HepG2 (cell line): Measurements from ENCODE around the gene MACROD2. TPM values are rescaled to one million over a fixed set of nuclear protein-coding genes. Genes with fewer than 3 reads are reported as not detected.

ENCODE experiments used
- ADNP ChIP-seq: sonication (generic); formaldehyde crosslinking; IDR thresholded peaks from 2 replicates; pipeline ENCODE4 v1.4.0; 2020; ENCODE audit warnings: missing genetic modification reagents
- LBX2 ChIP-seq: sonication (generic); formaldehyde crosslinking; IDR thresholded peaks from 2 replicates; pipeline ENCODE4 v1.5.0; 2020; ENCODE audit warnings: missing genetic modification reagents, mild to moderate bottlenecking, borderline replicate concordance
- ONECUT2 ChIP-seq: sonication (generic); formaldehyde crosslinking; IDR thresholded peaks from 2 replicates; pipeline ENCODE4 v1.4.0; 2020; ENCODE audit warnings: missing genetic modification reagents
- STAG1 ChIP-seq: sonication (generic); formaldehyde crosslinking; IDR thresholded peaks from 2 replicates; pipeline ENCODE4 v1.4.0; 2020; ENCODE audit warnings: missing genetic modification reagents
- THAP11 ChIP-seq: IDR thresholded peaks from 2 replicates; pipeline ENCODE4 v1.6.1; 2016; ENCODE audit warnings: missing biosample characterization, missing genetic modification reagents
- ZBTB10 ChIP-seq: sonication (generic); formaldehyde crosslinking; IDR thresholded peaks from 2 replicates; pipeline ENCODE4 v1.4.0; 2020; ENCODE audit warnings: missing genetic modification reagents, borderline replicate concordance
- ZNF138 ChIP-seq: sonication (generic); formaldehyde crosslinking; IDR thresholded peaks from 2 replicates; pipeline ENCODE4 v1.5.0; 2020; ENCODE audit warnings: mild to moderate bottlenecking, low read depth, missing genetic modification reagents
- ZNF564 ChIP-seq: sonication (generic); formaldehyde crosslinking; IDR thresholded peaks from 2 replicates; pipeline ENCODE4 v1.8.1; 2023; ENCODE audit warnings: mild to moderate bottlenecking, missing genetic modification reagents
- ZNF670 ChIP-seq: sonication (generic); formaldehyde crosslinking; IDR thresholded peaks from 2 replicates; pipeline ENCODE4 v1.8.0; 2022; ENCODE audit warnings: mild to moderate bottlenecking, missing genetic modification reagents, borderline replicate concordance
- ZNF773 ChIP-seq: sonication (generic); formaldehyde crosslinking; IDR thresholded peaks from 2 replicates; pipeline ENCODE4 v1.4.0; 2020; ENCODE audit warnings: missing genetic modification reagents, borderline replicate concordance
- ZSCAN20 ChIP-seq: sonication (generic); formaldehyde crosslinking; IDR thresholded peaks from 2 replicates; pipeline ENCODE4 v1.4.0; 2020; ENCODE audit warnings: missing genetic modification reagents, mild to moderate bottlenecking, borderline replicate concordance
- ZSCAN5A ChIP-seq: sonication (generic); formaldehyde crosslinking; IDR thresholded peaks from 2 replicates; pipeline ENCODE4 v1.8.0; 2022; ENCODE audit warnings: mild to moderate bottlenecking, missing genetic modification reagents, borderline replicate concordance
- polyA plus RNA-seq, 8 experiments: library from polyadenylated mRNA; depleted of rRNA in 3 of 8; stranded (reverse) in 7 of 8; unstranded in 1 of 8; fragments of >200 nt; fragmentation: Illumina TruSeq in 4 of 8; extraction: Trizol in 4 of 8; gene quantifications; 2 replicates each; pipeline versions ENCODE4 v1.2.1 to v1.2.3, GENCODE V29; 2011 to 2016; ENCODE audit warnings: low read depth in 4 of 8, missing spikeins in 1 of 8, mixed read lengths in 1 of 8; ENCODE audit not compliant: insufficient read depth in 1 of 8
- total RNA-seq, 5 experiments: library from RNA; depleted of rRNA; stranded (reverse); fragments of >200 nt; fragmentation: Illumina TruSeq; extraction: Trizol; gene quantifications; 2 replicates each; pipeline ENCODE4 v1.2.3, GENCODE V29; 2016; ENCODE audit warnings: low read depth in 1 of 5
- TF ChIP-seq, protein P1 (sequence below): sonication (generic); formaldehyde crosslinking; IDR thresholded peaks from 2 replicates; pipeline ENCODE4 v1.5.0; 2020; ENCODE audit warnings: missing genetic modification reagents
- TF ChIP-seq, protein P2 (sequence below): sonication (generic); formaldehyde crosslinking; IDR thresholded peaks from 2 replicates; pipeline ENCODE4 v1.8.0; 2022; ENCODE audit warnings: mild to moderate bottlenecking, missing genetic modification reagents, moderate library complexity
- TF ChIP-seq, protein P3 (sequence below): sonication (generic); formaldehyde crosslinking; IDR thresholded peaks from 2 replicates; pipeline ENCODE4 v1.9.0; 2021; ENCODE audit warnings: missing genetic modification reagents, mild to moderate bottlenecking, borderline replicate concordance
- TF ChIP-seq, protein P4 (sequence below): sonication (generic); formaldehyde crosslinking; IDR thresholded peaks from 2 replicates; pipeline ENCODE4 v1.5.0; 2020; ENCODE audit warnings: missing genetic modification reagents

MACROD2 gene
- total and polyA plus RNA-seq, 2 of the 13 experiments (the other 11 are each of a cell fraction or from before 2014, with no cell fraction given): 0.13 to 0.51 TPM

DNA sequence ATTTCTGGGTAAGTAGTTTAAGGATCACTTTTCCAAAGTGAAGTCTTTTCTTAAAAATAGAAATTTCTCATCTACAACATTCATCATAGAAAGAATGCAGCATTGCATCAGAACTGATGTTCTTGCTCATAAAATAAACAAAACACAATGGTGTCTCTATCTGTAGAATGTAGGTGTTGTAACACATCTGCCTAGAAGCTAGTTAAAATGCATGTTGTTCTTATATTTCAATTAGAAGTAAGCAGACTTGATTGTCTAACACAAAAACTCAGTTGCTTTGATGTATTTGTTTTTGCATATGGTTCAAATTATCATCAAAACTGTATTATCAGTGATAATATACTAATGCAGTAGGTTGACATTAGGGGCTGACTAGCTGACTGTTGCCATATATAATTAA is 996.8 kb downstream of the MACROD2 start (continued):
- TF ChIP-seq, protein P1, sequence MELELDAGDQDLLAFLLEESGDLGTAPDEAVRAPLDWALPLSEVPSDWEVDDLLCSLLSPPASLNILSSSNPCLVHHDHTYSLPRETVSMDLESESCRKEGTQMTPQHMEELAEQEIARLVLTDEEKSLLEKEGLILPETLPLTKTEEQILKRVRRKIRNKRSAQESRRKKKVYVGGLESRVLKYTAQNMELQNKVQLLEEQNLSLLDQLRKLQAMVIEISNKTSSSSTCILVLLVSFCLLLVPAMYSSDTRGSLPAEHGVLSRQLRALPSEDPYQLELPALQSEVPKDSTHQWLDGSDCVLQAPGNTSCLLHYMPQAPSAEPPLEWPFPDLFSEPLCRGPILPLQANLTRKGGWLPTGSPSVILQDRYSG: no peak
- no peak for TF ChIP-seq ZSCAN20 (CRISPR knock-in tag)
- TF ChIP-seq, protein P2, sequence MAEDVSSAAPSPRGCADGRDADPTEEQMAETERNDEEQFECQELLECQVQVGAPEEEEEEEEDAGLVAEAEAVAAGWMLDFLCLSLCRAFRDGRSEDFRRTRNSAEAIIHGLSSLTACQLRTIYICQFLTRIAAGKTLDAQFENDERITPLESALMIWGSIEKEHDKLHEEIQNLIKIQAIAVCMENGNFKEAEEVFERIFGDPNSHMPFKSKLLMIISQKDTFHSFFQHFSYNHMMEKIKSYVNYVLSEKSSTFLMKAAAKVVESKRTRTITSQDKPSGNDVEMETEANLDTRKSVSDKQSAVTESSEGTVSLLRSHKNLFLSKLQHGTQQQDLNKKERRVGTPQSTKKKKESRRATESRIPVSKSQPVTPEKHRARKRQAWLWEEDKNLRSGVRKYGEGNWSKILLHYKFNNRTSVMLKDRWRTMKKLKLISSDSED (CRISPR knock-in tag): no peak
- no peak for TF ChIP-seq ZNF138 (CRISPR knock-in tag)
- TF ChIP-seq ZBTB10 (CRISPR knock-in tag): no peak
- no peak for TF ChIP-seq LBX2
- TF ChIP-seq, protein P3, sequence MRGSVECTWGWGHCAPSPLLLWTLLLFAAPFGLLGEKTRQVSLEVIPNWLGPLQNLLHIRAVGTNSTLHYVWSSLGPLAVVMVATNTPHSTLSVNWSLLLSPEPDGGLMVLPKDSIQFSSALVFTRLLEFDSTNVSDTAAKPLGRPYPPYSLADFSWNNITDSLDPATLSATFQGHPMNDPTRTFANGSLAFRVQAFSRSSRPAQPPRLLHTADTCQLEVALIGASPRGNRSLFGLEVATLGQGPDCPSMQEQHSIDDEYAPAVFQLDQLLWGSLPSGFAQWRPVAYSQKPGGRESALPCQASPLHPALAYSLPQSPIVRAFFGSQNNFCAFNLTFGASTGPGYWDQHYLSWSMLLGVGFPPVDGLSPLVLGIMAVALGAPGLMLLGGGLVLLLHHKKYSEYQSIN: no peak
- TF ChIP-seq, protein P4, sequence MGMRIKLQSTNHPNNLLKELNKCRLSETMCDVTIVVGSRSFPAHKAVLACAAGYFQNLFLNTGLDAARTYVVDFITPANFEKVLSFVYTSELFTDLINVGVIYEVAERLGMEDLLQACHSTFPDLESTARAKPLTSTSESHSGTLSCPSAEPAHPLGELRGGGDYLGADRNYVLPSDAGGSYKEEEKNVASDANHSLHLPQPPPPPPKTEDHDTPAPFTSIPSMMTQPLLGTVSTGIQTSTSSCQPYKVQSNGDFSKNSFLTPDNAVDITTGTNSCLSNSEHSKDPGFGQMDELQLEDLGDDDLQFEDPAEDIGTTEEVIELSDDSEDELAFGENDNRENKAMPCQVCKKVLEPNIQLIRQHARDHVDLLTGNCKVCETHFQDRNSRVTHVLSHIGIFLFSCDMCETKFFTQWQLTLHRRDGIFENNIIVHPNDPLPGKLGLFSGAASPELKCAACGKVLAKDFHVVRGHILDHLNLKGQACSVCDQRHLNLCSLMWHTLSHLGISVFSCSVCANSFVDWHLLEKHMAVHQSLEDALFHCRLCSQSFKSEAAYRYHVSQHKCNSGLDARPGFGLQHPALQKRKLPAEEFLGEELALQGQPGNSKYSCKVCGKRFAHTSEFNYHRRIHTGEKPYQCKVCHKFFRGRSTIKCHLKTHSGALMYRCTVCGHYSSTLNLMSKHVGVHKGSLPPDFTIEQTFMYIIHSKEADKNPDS (CRISPR knock-in tag): no peak
- no peak for TF ChIP-seq ZSCAN5A (CRISPR knock-in tag)
- no peak for TF ChIP-seq ONECUT2 (CRISPR knock-in tag)
- TF ChIP-seq ZNF773: no peak
- TF ChIP-seq THAP11 (CRISPR knock-in tag): peak; percentile 57
- TF ChIP-seq STAG1 (CRISPR knock-in tag): no peak
- TF ChIP-seq ZNF564 (CRISPR knock-in tag): no peak
- no peak for TF ChIP-seq ZNF670 (CRISPR knock-in tag)
- TF ChIP-seq ADNP: no peak
- TF ChIP-seq, all 625 proteins: peak for 57
